SK-N-SH (cell line): ENCODE results near the gene MAN2C1. TPM values are rescaled to one million over a fixed set of nuclear protein-coding genes. Genes with fewer than 3 reads are reported as not detected.

ENCODE experiments used
- CTCF ChIA-PET: fragments of 300-600, 350-600 bp; formaldehyde crosslinking; extraction: SDS; loops from one replicate; lab custom pipeline; 2021; lab: Yijun Ruan, JAX
- POLR2A ChIA-PET: fragments of 350-600 bp; sonication (Branson Sonifier 250); formaldehyde crosslinking; extraction: SDS; loops from one replicate; lab custom pipeline; 2020; ENCODE audit warnings: antibody characterized with exemption, inconsistent platforms; lab: Yijun Ruan, JAX
- DNase-seq: peaks from one replicate; pipeline ENCODE4 v3.0.0; 2012
- H2AFZ ChIP-seq: fragments of 200-600 bp; sonication (generic); 2 replicates; pipeline ENCODE4 v1.8.1; 2016; ENCODE audit warnings: antibody characterized with exemption, mild to moderate bottlenecking, low read depth
- H3F3A ChIP-seq: fragments of 200-600 bp; sonication (generic); replicated peaks from 2 replicates; pipeline ENCODE3; 2016; ENCODE audit warnings: antibody characterized with exemption, mild to moderate bottlenecking; ENCODE audit not compliant: insufficient read depth
- H3K27ac ChIP-seq, 2 experiments: fragments of 200-500 bp in 1 of 2; fragments of 200-600 bp in 1 of 2; sonication (Bioruptor generic) in 1 of 2; sonication (generic), shearing (Covaris generic) in 1 of 2; 2 replicates each; pipeline versions ENCODE4 v1.5.1 to v1.6.1; 2014 to 2016; ENCODE audit warnings: low read depth in 2 of 2, inconsistent platforms in 1 of 2, low read length in 1 of 2, mild to moderate bottlenecking in 1 of 2, mixed read lengths in 1 of 2
- H3K27me3 ChIP-seq: fragments of 200-600 bp; sonication (generic), shearing (Covaris generic); 2 replicates; pipeline ENCODE4 v1.6.1; 2016; ENCODE audit warnings: mixed run types; ENCODE audit not compliant: insufficient read depth
- H3K36me3 ChIP-seq, 2 experiments: fragments of 200-500 bp in 1 of 2; fragments of 200-600 bp in 1 of 2; sonication (Bioruptor generic) in 1 of 2; sonication (generic) in 1 of 2; replicated peaks in 1 of 2; 2 replicates each; pipeline versions ENCODE3 to v1.5.1; 2014 to 2016; ENCODE audit warnings: low read length in 1 of 2, mild to moderate bottlenecking in 1 of 2; ENCODE audit not compliant: insufficient read depth in 2 of 2, control insufficient read depth in 1 of 2
- H3K4me1 ChIP-seq, 2 experiments: fragments of 200-500 bp in 1 of 2; fragments of 200-600 bp in 1 of 2; sonication (Bioruptor generic) in 1 of 2; sonication (generic), shearing (Covaris generic) in 1 of 2; 2 replicates each; pipeline versions ENCODE4 v1.5.1 to v1.6.1; 2014 to 2016; ENCODE audit warnings: low read depth in 1 of 2, low read length in 1 of 2, mixed run types in 1 of 2; ENCODE audit not compliant: insufficient read depth in 2 of 2, control insufficient read depth in 1 of 2
- H3K4me2 ChIP-seq: fragments of 200-600 bp; sonication (generic), shearing (Covaris generic); 2 replicates; pipeline ENCODE4 v1.6.1; 2017; ENCODE audit warnings: mixed run types
- H3K4me3 ChIP-seq, 2 experiments: fragments of 200-500 bp in 1 of 2; fragments of 200-600 bp in 1 of 2; sonication (Bioruptor generic) in 1 of 2; sonication (generic), shearing (Covaris generic) in 1 of 2; 2 replicates each; pipeline versions ENCODE4 v1.5.1 to v1.8.1; 2014 to 2016; ENCODE audit warnings: low read depth in 2 of 2, inconsistent platforms in 1 of 2, low read length in 1 of 2, mild to moderate bottlenecking in 1 of 2, mixed read lengths in 1 of 2, moderate library complexity in 1 of 2
- H3K79me2 ChIP-seq: fragments of 200-600 bp; sonication (generic); 2 replicates; pipeline ENCODE4 v1.8.1; 2017; ENCODE audit warnings: mild to moderate bottlenecking; ENCODE audit not compliant: insufficient read depth
- H3K9ac ChIP-seq: fragments of 200-600 bp; sonication (generic); 2 replicates; pipeline ENCODE4 v1.6.1; 2017; ENCODE audit warnings: mixed run types
- H3K9me2 ChIP-seq: fragments of 200-600 bp; sonication (generic); 2 replicates; pipeline ENCODE4 v1.6.1; 2017; ENCODE audit warnings: mixed run types
- H3K9me3 ChIP-seq: fragments of 200-600 bp; sonication (generic); 2 replicates; pipeline ENCODE4 v1.6.1; 2017; ENCODE audit warnings: mixed run types, mild to moderate bottlenecking, moderate library complexity
- H4K20me1 ChIP-seq: fragments of 200-600 bp; sonication (generic); 2 replicates; pipeline ENCODE4 v1.6.1; 2017; ENCODE audit warnings: mild to moderate bottlenecking, mixed run types; ENCODE audit not compliant: insufficient read depth
- ELF1 ChIP-seq: IDR thresholded peaks from 2 replicates; pipeline ENCODE4 v1.4.0; 2012
- EP300 ChIP-seq, 2 experiments: IDR thresholded peaks; 2 replicates each; pipeline versions ENCODE4 v1.4.0 to v1.6.1; 2012; ENCODE audit warnings: borderline replicate concordance in 1 of 2, low read depth in 1 of 2, low read length in 1 of 2
- EZH2phosphoT487 ChIP-seq: fragments of 200-600 bp; sonication (generic); IDR thresholded peaks from 2 replicates; pipeline ENCODE4 v1.6.1; 2017; ENCODE audit warnings: low read depth, mixed run types, mild to moderate bottlenecking, antibody characterized with exemption, moderate library complexity, borderline replicate concordance
- FOSL2 ChIP-seq: IDR thresholded peaks from 2 replicates; pipeline ENCODE4 v1.4.0; 2012; ENCODE audit warnings: low read depth, mild to moderate bottlenecking, moderate library complexity, borderline replicate concordance
- FOXJ3 ChIP-seq: sonication (generic); formaldehyde crosslinking; IDR thresholded peaks from 2 replicates; pipeline ENCODE4 v1.5.1; 2020; ENCODE audit warnings: mild to moderate bottlenecking, missing genetic modification reagents
- FOXM1 ChIP-seq: IDR thresholded peaks from 2 replicates; pipeline ENCODE4 v1.4.0; 2012; ENCODE audit warnings: low read depth, mild to moderate bottlenecking
- IRF3 ChIP-seq: fragments of 150-350 bp; IDR thresholded peaks from 2 replicates; pipeline ENCODE4 v1.6.1; 2016; ENCODE audit warnings: mild to moderate bottlenecking, low read depth, low read length
- MAX ChIP-seq: IDR thresholded peaks from 2 replicates; pipeline ENCODE4 v1.4.0; 2012; ENCODE audit warnings: low read depth
- RCOR1 ChIP-seq: fragments of 150-350 bp; IDR thresholded peaks from 2 replicates; pipeline ENCODE4 v1.6.1; 2017; ENCODE audit warnings: antibody characterized with exemption, low read length
- REST ChIP-seq: IDR thresholded peaks from 2 replicates; pipeline ENCODE4 v1.6.1; 2012; ENCODE audit warnings: mild to moderate bottlenecking, low read depth, low read length, moderate library complexity
- RFX5 ChIP-seq: IDR thresholded peaks from 2 replicates; pipeline ENCODE4 v1.6.1; 2012; ENCODE audit warnings: mild to moderate bottlenecking, improper control_type of control experiment, low read length
- RXRA ChIP-seq: IDR thresholded peaks from 2 replicates; pipeline ENCODE4 v1.4.0; 2012; ENCODE audit warnings: low read depth, mild to moderate bottlenecking, borderline replicate concordance
- SMC3 ChIP-seq: IDR thresholded peaks from 2 replicates; pipeline ENCODE4 v1.6.1; 2012; ENCODE audit warnings: low read depth, low read length, improper control_type of control experiment
- TAF1 ChIP-seq: IDR thresholded peaks from 2 replicates; pipeline ENCODE4 v1.6.1; 2012; ENCODE audit warnings: low read depth, mild to moderate bottlenecking, low read length, moderate library complexity, borderline replicate concordance
- USF1 ChIP-seq: IDR thresholded peaks from 2 replicates; pipeline ENCODE4 v1.4.0; 2012; ENCODE audit warnings: low read depth, borderline replicate concordance
- ZBTB33 ChIP-seq: IDR thresholded peaks from 2 replicates; pipeline ENCODE4 v1.4.0; 2012; ENCODE audit warnings: low read depth, borderline replicate concordance
- WGBS: methylation state at CpG from one replicate; pipeline ENCODE4 v1.1.6; 2017; ENCODE audit warnings: low lambda C conversion rate; 5-methylcytosine and 5-hydroxymethylcytosine counted together
- polyA plus RNA-seq, 3 experiments: library from polyadenylated mRNA; depleted of rRNA; stranded (reverse); fragments of >200 nt; gene quantifications; 2 replicates each; pipeline ENCODE4 v1.2.3, GENCODE V29; 2012

Gene MAN2C1
- polyA plus RNA-seq, 1 of the 3 experiments (the other 2 are of a cell fraction): 132 TPM

- DNase-seq: no peak
- Histone ChIP-seq H3K4me1 (no peaks in the 10 kb centered on the region), H3K9me3 (no peaks in the 10 kb centered on the region), H4K20me1 (no peaks in the 10 kb centered on the region), H3K4me3 (no peak overlapping the region), H3K4me2 (no peak overlapping the region), H3K9me2 (no peaks in the 10 kb centered on the region)
- TF ChIP-seq ELF1: no peak
- TF ChIP-seq MAX: no peak
- no peak for TF ChIP-seq SMC3
- TF ChIP-seq REST: no peak
- no peak for TF ChIP-seq RXRA
- TF ChIP-seq FOXJ3 (CRISPR knock-in tag): no peak
- TF ChIP-seq EZH2phosphoT487: no peak
- TF ChIP-seq TAF1: no peak
- no peak for TF ChIP-seq ZBTB33
- TF ChIP-seq FOSL2: no peak
- TF ChIP-seq USF1: no peak
- TF ChIP-seq IRF3: no peak
- TF ChIP-seq FOXM1: no peak
- no peak for TF ChIP-seq EP300 (IDR thresholded peaks at IDR 0.05; ENCODE audit: borderline replicate concordance in 1 of 2, low read depth in 1 of 2, low read length in 1 of 2)
- TF ChIP-seq RCOR1: no peak
- TF ChIP-seq RFX5: no peak
- TF ChIP-seq, all 33 proteins: peak for 0
- ChIA-PET POLR2A (interaction anchor here (1.1 kb wide), 1 partner anchor 8 kb away, joined by 6 read pairs; the partner anchor contains the start of gene MAN2C1), CTCF (interaction anchor here (0.7 to 0.8 kb wide), 2 partner anchors 8 to 13 kb away, joined by 3 to 4 read pairs; no protein-coding TSS in a partner anchor)
- H2AFZ ChIP-seq: no peak overlapping the region
- no peaks in the 10 kb centered on the region for H3K79me2 ChIP-seq
- no peaks in the 10 kb centered on the region for H3F3A ChIP-seq
- peaks cover under 1 to 63% of the 10 kb centered on the region in 2 experiments for H3K36me3 ChIP-seq
- H3K27ac ChIP-seq: no peak overlapping the region
- no peaks in the 10 kb centered on the region for H3K27me3 ChIP-seq
- H3K9ac ChIP-seq: no peak overlapping the region
- WGBS: 89% methylated on average over 6 of the region's 15 CpGs
These were observed 8.7 kb downstream of the MAN2C1 start for GRCh38 chr15:75359537-75360250.
